SU-DHL-6 (cell line): ENCODE data around the gene WDR41.

Experiments
- CTCF ChIP-seq: fragments of 200-600 bp; sonication (generic); IDR thresholded peaks from one replicate; pipeline ENCODE4 v1.5.1; 2017; ENCODE audit warnings: antibody characterized with exemption, mild to moderate bottlenecking, low read length, moderate library complexity; ENCODE audit not compliant: insufficient read depth, poor library complexity, severe bottlenecking
- EZH2phosphoT487 ChIP-seq: fragments of 200-600 bp; sonication (generic), shearing (Covaris generic); conservative IDR thresholded peaks from 2 replicates; pipeline ENCODE4 v1.6.1; 2018; ENCODE audit warnings: mild to moderate bottlenecking, antibody characterized with exemption, low read length, moderate library complexity, mixed read lengths

GRCh38 chr5:77452351-77452750, 39.8 kb downstream of the WDR41 start:
- TF ChIP-seq CTCF (no peak), EZH2phosphoT487 (no peak)
